GM18505 (cell line): Measurements from ENCODE around the gene LIPT1.
A peak's percentile ranks its signal among the peaks of the same experiment; 100 is the strongest.
"Not testable (repeated sequence)": the region's sequence is repeated elsewhere in the genome, so short reads cannot be mapped to it uniquely, and the experiment has no call there.

Experiments
- ATAC-seq: cut with Tn5 transposase; IDR thresholded peaks from one replicate; pipeline ENCODE4 v1.9.1; 2021; ENCODE audit not compliant: unreplicated experiment
- POLR2A ChIP-seq: IDR thresholded peaks from 4 replicates; pipeline ENCODE4 v1.6.1; 2011; ENCODE audit warnings: borderline replicate concordance; ENCODE audit not compliant: insufficient read depth, insufficient read length; ENCODE audit errors: extremely low read depth

LIPT1 gene

GRCh38 chr2:99154643-99155536 lies at the start of gene LIPT1, which contains the start of gene TSGA10:
LIPT1 (plus strand) TSS chr2:99154967; CDS start chr2:99161958, 6,991 bp downstream.
TSGA10 (minus strand) TSS chr2:99154942; CDS start chr2:99109439, 45,503 bp downstream.
- peak; percentile 96 for ATAC-seq

GRCh38 chr2:99106913-99107312 lies 47.9 kb upstream of the LIPT1 start:
- ATAC-seq: no peak
- TF ChIP-seq POLR2A: no peak

More at GRCh38 chr2:99154643-99155536, at the start of gene LIPT1, which contains the start of gene TSGA10:
- TF ChIP-seq POLR2A: peak; percentile 90

DNA sequence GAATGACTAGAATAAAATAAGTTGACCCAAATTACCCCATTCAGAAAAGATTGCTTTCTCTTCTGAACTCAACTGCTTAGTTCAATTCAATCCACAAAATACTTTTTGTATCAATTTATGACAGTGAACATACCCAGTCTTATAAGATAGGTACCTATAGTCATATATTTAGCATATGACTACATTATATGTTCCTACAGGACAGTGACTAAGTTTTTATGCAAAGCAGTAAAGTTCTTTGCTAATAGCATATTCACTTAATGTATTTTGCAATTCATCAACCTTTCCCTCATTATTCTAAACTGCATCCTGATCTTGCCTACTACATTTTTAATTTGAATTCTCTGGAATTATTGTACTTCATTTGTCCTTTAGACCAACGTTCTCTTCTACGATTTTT lies 43.5 kb upstream of the LIPT1 start:
- no peak for ATAC-seq
- TF ChIP-seq POLR2A: no peak

GRCh38 chr2:99111945-99112344 lies 42.8 kb upstream of the LIPT1 start:
- TF ChIP-seq POLR2A: no peak
- no peak for ATAC-seq

GRCh38 chr2:99112617-99113016 lies 42.1 kb upstream of the LIPT1 start:
- no peak for TF ChIP-seq POLR2A
- ATAC-seq: no peak

DNA sequence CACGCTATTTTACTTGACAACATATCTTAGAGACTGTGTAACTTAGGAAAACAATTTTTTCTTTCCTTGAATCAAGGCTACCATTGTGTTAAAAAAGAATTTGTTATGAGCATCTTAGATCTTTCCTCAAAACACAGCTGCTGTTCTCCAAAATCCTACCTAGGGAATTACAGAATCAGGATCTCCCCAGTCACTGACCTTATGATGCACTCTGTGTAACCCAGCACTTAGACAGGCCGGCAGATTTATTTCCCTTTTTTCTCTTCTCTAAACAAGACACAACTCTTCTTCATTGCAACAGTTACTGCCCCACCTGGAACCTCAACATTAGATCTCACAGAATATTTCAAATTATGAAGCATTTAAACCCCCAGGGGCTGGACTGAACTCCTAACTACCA lies 26.8 kb upstream of the LIPT1 start:
- ATAC-seq: no peak
- no peak for TF ChIP-seq POLR2A

DNA sequence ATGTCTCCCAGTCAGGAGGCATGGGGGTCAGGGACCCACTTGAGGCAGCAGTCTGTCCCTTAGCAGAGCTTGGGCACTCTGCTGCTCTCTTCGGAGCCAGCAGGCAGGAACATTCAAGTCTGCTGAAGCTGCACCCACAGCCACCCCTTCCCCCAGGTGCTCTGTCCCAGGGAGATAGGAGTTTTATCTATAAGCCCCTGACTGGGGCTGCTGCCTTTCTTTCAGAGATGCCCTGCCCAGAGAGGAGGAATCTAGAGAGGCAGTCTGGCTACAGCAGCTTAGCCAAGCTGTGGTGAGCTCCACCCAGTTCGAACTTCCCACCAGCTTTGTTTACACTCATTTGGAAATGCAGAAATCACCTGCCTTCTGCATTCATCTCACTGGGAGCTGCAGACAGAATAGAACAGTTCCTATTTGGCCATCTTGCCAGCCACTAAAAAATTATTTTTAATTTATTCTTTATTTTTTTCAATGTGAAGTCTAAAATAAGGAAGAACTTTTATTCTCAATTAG lies 19.7 kb upstream of the LIPT1 start:
- not testable (repeated sequence) for ATAC-seq

GRCh38 chr2:99139003-99139402 lies 15.8 kb upstream of the LIPT1 start:
- ATAC-seq: no peak
- TF ChIP-seq POLR2A: no peak

DNA sequence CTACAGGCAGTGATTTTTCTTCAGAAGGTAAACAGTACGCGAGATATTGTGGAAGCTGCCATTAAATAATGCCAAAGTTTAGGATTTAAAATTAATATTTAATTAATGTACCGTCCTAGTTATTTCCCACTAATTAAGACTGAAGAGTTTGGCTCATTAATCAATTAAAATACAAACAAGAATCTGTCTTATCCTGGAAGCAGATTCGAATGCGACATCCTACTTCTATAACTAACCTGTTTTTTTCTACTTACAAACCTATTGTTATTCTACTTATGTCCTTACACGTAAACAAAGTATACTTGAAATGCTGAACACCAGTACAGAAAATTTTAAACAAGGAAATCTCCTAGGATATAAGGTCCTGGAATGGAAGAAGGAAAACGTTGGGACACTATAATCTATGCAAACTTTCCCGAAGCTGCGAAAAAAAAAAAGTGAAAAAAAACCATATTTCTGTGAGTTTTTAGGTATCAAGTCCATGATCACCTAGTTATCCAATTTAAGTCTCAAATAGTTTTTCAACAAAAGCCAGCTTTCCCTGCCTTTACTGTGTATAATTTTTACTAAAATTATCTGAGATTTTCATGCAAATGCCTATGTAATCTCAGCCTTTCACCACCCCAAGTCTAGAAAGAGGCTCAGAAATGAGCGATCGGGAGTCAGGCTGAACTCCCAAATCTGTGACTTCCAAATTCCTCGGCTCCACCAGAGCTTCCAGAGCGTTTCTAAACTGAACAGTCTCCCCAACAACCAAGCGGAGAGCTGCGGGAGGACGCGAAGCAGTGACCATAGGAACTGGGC lies 14.5 kb upstream of the LIPT1 start:
- no peak for ATAC-seq
- TF ChIP-seq POLR2A: no peak

DNA sequence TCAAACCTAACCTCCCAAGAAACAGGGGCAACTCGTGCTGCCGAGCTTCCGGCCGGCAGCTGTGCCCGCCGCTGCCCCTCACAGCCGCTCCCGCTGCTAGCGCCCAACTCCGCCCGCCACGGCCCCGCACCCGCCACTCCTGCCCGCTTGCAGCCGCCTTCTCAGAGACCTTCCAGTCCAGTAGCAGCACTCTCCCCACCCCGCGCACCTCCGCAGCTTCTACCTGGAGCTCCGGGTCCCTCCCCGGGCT lies 14.0 kb upstream of the LIPT1 start:
- ATAC-seq: peak; percentile 27
- TF ChIP-seq POLR2A: no peak

GRCh38 chr2:99141110-99142108 lies 13.4 kb upstream of the LIPT1 start, which contains the start of gene C2orf15:
C2orf15 (plus strand) TSS chr2:99141707; CDS start chr2:99150559, 8,852 bp downstream.
- peak; percentile 85 for TF ChIP-seq POLR2A
- peak; percentile 85 for ATAC-seq

DNA sequence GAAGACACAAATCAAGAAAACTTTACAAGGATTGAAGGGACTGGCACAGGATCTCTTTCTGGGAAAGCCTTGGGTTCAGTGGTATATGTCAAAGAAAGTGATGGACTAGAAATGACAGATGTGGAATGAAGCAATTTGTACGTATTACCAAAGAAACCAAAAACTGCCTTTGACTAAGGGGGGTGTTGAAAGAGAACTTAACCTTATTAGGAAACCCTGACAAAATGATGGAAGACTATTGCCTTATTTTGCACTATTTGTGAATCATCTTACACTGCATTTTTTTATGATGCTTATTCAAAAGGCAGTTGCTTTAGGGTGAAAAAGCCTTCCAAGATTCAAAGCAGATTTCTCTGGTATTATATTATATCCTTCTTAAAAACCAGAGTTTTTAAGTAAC lies 4.1 kb upstream of the LIPT1 start:
- TF ChIP-seq POLR2A: no peak
- ATAC-seq: no peak
